SHP77 (cell line): ENCODE results near the gene NRF1.
"Not testable (repeated sequence)": the region's sequence is repeated elsewhere in the genome, so short reads cannot be mapped to it uniquely, and the experiment has no call there.

Experiments
- DNase-seq, 2 experiments: peaks; one replicate each; lab custom pipeline; 2025; lab: John Stamatoyannopoulos, UW

NRF1 gene

GRCh38 chr7:129782818-129783583, 171.5 kb downstream of the NRF1 start:
- DNase-seq: no peak

- DNase-seq: no peak
Observed at GRCh38 chr7:129783584-129783919, 172.0 kb downstream of the NRF1 start.

GRCh38 chr7:129784437-129784782, 172.9 kb downstream of the NRF1 start:
- DNase-seq: no peak

- no peak for DNase-seq
Observed at GRCh38 chr7:129784783-129785684, 173.5 kb downstream of the NRF1 start.

- DNase-seq: no peak
Observed at GRCh38 chr7:129785685-129786514, 174.4 kb downstream of the NRF1 start.

GRCh38 chr7:129786825-129787563, 175.5 kb downstream of the NRF1 start:
- DNase-seq: no peak

- DNase-seq: no peak
Observed at GRCh38 chr7:129789000-129789399, 177.5 kb downstream of the NRF1 start.

- DNase-seq: no peak
Observed at GRCh38 chr7:129789652-129790051, 178.1 kb downstream of the NRF1 start.

GRCh38 chr7:129790136-129790535, 178.6 kb downstream of the NRF1 start:
- DNase-seq: no peak

- DNase-seq: no peak
Observed at GRCh38 chr7:129792721-129793120, 181.2 kb downstream of the NRF1 start.

GRCh38 chr7:129793506-129794310, 182.2 kb downstream of the NRF1 start:
- DNase-seq: no peak

GRCh38 chr7:129794461-129794860, 182.9 kb downstream of the NRF1 start:
- DNase-seq: not testable (repeated sequence)

GRCh38 chr7:129796186-129796775, 184.8 kb downstream of the NRF1 start:
- no peak for DNase-seq

GRCh38 chr7:129797214-129797789, 185.8 kb downstream of the NRF1 start:
- DNase-seq: no peak

GRCh38 chr7:129798616-129799349, 187.3 kb downstream of the NRF1 start:
- DNase-seq: no peak

- DNase-seq: no peak
Observed at GRCh38 chr7:129799350-129799955, 187.9 kb downstream of the NRF1 start.

- DNase-seq: no peak
Observed at GRCh38 chr7:129800901-129801300, 189.4 kb downstream of the NRF1 start.

- DNase-seq: no peak
Observed at GRCh38 chr7:129801882-129802281, 190.4 kb downstream of the NRF1 start.

GRCh38 chr7:129803546-129804081, 192.1 kb downstream of the NRF1 start:
- DNase-seq: no peak
